ENCODE measurements around the gene PLCD4. TPM values are rescaled to one million over a fixed set of nuclear protein-coding genes. Genes with fewer than 3 reads are reported as not detected.

PLCD4 gene
- total RNA-seq, 4 donors from 2014 or later = 21.6 to 60.9 (median 43.7) TPM

DNA sequence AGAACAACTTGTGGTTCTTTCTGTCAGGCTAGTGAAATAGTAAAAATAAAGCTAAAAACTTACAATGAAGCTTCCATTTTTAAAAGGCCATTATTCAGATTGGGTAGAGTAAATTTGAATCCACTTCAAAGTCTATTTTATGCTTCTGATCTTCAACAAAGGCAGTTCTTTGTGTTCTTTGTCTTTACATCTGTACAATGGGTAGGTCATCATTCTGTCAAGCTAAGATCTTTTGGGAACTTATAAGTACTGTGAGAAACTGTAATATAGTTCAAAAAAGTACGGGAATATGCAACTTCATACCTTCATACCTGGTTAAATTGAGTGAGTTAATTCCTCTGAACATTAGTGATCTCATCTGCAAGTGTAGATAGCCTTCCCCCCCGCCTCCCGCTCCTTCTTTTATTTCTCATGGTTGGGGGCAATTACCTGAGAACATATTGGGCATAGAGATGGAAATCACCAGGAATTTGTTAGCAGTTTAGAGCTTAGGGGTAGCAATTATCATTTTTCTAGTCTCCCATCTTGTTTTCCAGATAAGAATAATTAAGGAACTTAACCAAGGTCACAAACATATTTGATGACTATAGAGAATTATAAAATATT, 29.3 kb upstream of the PLCD4 start:
- no peak for TF ChIP-seq POLR2A (IDR thresholded peaks at IDR 0.05)
- TF ChIP-seq, protein P1, sequence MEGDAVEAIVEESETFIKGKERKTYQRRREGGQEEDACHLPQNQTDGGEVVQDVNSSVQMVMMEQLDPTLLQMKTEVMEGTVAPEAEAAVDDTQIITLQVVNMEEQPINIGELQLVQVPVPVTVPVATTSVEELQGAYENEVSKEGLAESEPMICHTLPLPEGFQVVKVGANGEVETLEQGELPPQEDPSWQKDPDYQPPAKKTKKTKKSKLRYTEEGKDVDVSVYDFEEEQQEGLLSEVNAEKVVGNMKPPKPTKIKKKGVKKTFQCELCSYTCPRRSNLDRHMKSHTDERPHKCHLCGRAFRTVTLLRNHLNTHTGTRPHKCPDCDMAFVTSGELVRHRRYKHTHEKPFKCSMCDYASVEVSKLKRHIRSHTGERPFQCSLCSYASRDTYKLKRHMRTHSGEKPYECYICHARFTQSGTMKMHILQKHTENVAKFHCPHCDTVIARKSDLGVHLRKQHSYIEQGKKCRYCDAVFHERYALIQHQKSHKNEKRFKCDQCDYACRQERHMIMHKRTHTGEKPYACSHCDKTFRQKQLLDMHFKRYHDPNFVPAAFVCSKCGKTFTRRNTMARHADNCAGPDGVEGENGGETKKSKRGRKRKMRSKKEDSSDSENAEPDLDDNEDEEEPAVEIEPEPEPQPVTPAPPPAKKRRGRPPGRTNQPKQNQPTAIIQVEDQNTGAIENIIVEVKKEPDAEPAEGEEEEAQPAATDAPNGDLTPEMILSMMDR (IDR thresholded peaks at IDR 0.05 in 4 of 5, conservative IDR thresholded peaks at IDR 0.05 in 1 of 5) = no peak
- intact Hi-C loops (cut with DNase I; ENCODE audit: low total_unique reads) = loop anchor here (10.0 kb wide), 1 partner anchor 256 kb away; the partner anchor contains the start of gene PRKAG3

DNA sequence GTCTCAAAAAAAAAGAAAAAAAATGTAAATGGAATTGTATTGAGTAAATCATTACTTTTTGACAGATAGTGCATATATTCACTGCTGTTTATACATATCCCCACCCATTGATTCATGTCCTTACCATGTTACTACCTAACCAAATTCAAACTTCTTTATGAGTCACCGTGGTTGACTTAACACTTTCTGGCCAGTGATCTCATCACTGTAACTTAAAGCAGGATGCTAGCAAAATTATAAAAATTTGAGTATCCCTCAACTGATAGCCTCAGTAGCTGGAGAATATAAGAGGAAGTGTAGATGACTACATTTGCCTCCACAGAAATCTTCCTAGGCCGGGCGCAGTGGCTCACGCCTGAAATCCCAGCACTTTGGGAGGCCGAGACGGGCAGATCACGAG, 25.6 kb upstream of the PLCD4 start:
- ATAC-seq (no peak), DNase-seq (no peak)
- peaks cover 21 to 25% of the 10 kb centered on the region in 2 donors for H3K4me1 ChIP-seq
- H3K27ac ChIP-seq = no peak overlapping the region
- H3K4me3 ChIP-seq = no peak overlapping the region
- in situ Hi-C loops (cut with MboI; ENCODE audit: low sequenced_read_pairs in 4 of 4) (no loop called here), intact Hi-C loops (cut with DNase I; ENCODE audit: low total_unique reads) (no loop called here)
- peaks cover 3 to 49% of the 10 kb centered on the region in 2 donors for H3K36me3 ChIP-seq
- no peaks in the 10 kb centered on the region for H3K9me3 ChIP-seq
- H3K27me3 ChIP-seq = no peaks in the 10 kb centered on the region
- TF ChIP-seq, protein P1 (IDR thresholded peaks at IDR 0.05 in 4 of 5, conservative IDR thresholded peaks at IDR 0.05 in 1 of 5) = no peak
- no peak for TF ChIP-seq POLR2A (IDR thresholded peaks at IDR 0.05)

More for the DNA sequence above, 29.3 kb upstream of the PLCD4 start:
- peak overlapping the region; percentile 72 to 95 (median 80) for H3K27ac ChIP-seq
- H3K27me3 ChIP-seq = no peaks in the 10 kb centered on the region
- DNase-seq = no peak
- no peak overlapping the region for H3K4me3 ChIP-seq
- H3K4me1 ChIP-seq = peaks cover 43 to 47% of the 10 kb centered on the region in 2 donors
- no peaks in the 10 kb centered on the region for H3K9me3 ChIP-seq
- in situ Hi-C loops (cut with MboI; ENCODE audit: low sequenced_read_pairs in 4 of 4) = no loop called here
- peaks cover 0 to 20% of the 10 kb centered on the region in 2 donors for H3K36me3 ChIP-seq
- ATAC-seq = no peak

DNA sequence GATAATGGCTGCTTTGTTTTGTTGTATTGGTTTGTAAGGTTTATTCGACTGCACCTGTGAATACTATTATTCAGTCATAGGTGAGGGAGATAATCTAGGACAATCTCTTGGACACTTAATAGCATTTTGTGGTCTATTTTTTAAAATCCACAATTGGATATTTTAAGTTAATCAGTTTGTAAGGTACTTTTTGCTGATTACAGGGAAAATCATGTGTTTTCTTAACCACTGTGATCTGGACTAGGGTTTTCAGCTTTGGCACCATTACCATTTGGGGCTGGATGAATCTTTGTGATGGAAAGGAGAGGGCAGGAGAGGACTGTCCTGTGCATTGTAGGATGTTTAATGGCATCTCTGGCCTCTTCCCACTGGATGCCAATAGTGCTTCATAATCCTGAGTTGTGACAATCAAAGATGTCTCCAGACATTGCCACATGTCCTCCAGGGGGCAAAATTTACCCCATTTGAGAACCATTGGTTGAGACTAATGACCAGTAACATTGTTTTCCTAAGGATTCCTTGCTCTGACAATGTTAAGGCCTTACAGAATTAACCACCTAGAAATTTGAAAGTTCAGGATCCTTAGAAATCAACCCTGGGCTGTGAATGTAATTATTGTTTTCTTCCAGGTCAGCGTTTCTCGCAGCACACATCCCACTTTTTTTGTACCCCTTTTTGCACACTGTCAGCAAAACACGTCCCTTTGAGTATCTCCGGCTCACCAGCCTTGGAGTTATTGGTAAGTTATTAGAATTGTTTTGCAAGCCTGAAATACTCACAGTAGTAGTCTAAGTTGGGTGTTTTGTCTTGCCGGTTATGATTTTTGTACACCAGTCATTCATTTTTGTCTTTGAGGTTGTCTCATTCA, 23.5 kb upstream of the PLCD4 start:
- ATAC-seq (no peak), DNase-seq (no peak)
- H3K36me3 ChIP-seq = peaks cover 3 to 67% of the 10 kb centered on the region in 2 donors
- H3K9me3 ChIP-seq = no peaks in the 10 kb centered on the region
- H3K27me3 ChIP-seq = no peaks in the 10 kb centered on the region
- TF ChIP-seq, protein P1 (IDR thresholded peaks at IDR 0.05 in 4 of 5, conservative IDR thresholded peaks at IDR 0.05 in 1 of 5) = peak in 1 of 5 experiments; percentile 10
- TF ChIP-seq POLR2A (IDR thresholded peaks at IDR 0.05) = no peak
- H3K4me3 ChIP-seq = no peak overlapping the region
- H3K27ac ChIP-seq = peak overlapping the region in 1 of 4 donors; percentile 39
- intact Hi-C loops (cut with DNase I; ENCODE audit: low total_unique reads) = no loop called here
- in situ Hi-C loops (cut with MboI; ENCODE audit: low sequenced_read_pairs in 4 of 4) = no loop called here
- peaks cover 0 to 3% of the 10 kb centered on the region in 2 donors for H3K4me1 ChIP-seq

DNA sequence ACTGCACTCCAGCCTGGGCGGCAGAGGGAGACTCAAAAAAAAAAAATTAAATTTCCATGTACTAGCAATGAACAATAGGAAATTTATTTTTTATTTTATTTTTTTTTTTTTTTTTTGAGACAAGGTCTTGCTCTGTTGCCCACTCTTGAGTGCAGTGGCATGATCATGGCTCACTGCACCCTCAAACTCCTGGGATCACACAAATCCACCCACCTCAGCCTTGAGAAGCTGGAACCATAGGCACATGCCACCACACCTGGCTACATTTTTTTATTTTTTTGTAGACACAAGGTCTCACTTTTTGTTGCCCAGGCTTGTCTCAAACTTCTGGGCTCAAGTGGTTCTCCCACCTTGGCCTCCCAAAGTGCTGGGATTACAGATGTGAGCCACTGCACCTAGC, 22.2 kb upstream of the PLCD4 start:
- Histone ChIP-seq H3K4me1 (no peaks in the 10 kb centered on the region), H3K27me3 (no peaks in the 10 kb centered on the region), H3K27ac (no peak overlapping the region), H3K9me3 (no peaks in the 10 kb centered on the region), H3K36me3 (peaks cover 3 to 80% of the 10 kb centered on the region in 2 donors), H3K4me3 (no peak overlapping the region)
- in situ Hi-C loops (cut with MboI; ENCODE audit: low sequenced_read_pairs in 4 of 4) = no loop called here
- DNase-seq (no peak), ATAC-seq (no peak)
- intact Hi-C loops (cut with DNase I; ENCODE audit: low total_unique reads) = no loop called here
- no peak for TF ChIP-seq POLR2A (IDR thresholded peaks at IDR 0.05)
- TF ChIP-seq, protein P1 (IDR thresholded peaks at IDR 0.05 in 4 of 5, conservative IDR thresholded peaks at IDR 0.05 in 1 of 5) = no peak

Data from gastrocnemius medialis (tissue), 4 donors.